Astrocyte of the spinal cord (primary cell): Measurements from ENCODE around the gene SCAF4.

Experiments
- DNase-seq: peaks from one replicate; pipeline ENCODE4 v3.0.0; 2011; ENCODE audit warnings: low read depth, low spot score
- H3K4me3 ChIP-seq: 2 replicates; pipeline ENCODE4 v1.5.1; 2011; ENCODE audit warnings: low read depth, mild to moderate bottlenecking, low read length, moderate library complexity
- CTCF ChIP-seq: IDR thresholded peaks from 2 replicates; pipeline ENCODE4 v1.5.1; 2012; ENCODE audit warnings: low read depth, mild to moderate bottlenecking, low read length, inconsistent platforms
- in situ Hi-C: cut with HindIII; loops from 2 replicates; pipeline ENCODE4 v1.10.0; 2017; ENCODE audit warnings: low sequenced_read_pairs

The SCAF4 gene

GRCh38 chr21:31725202-31725839 is 6.6 kb downstream of the SCAF4 start:
- no peak overlapping the region for H3K4me3 ChIP-seq
- in situ Hi-C loops: no loop called here
- no peak for DNase-seq
- no peak for TF ChIP-seq CTCF

GRCh38 chr21:31724552-31724951 is 7.4 kb downstream of the SCAF4 start:
- no peak overlapping the region for H3K4me3 ChIP-seq
- in situ Hi-C loops: no loop called here
- DNase-seq: no peak
- TF ChIP-seq CTCF: no peak

- DNase-seq: no peak
- H3K4me3 ChIP-seq: no peak overlapping the region
- no peak for TF ChIP-seq CTCF
- in situ Hi-C loops: no loop called here
Observed at GRCh38 chr21:31721381-31721780, 10.5 kb downstream of the SCAF4 start.

GRCh38 chr21:31720739-31721138 is 11.2 kb downstream of the SCAF4 start:
- H3K4me3 ChIP-seq: no peak overlapping the region
- TF ChIP-seq CTCF: no peak
- no peak for DNase-seq
- in situ Hi-C loops: no loop called here

GRCh38 chr21:31720330-31720729 is 11.6 kb downstream of the SCAF4 start:
- no peak for TF ChIP-seq CTCF
- in situ Hi-C loops: no loop called here
- no peak for DNase-seq
- H3K4me3 ChIP-seq: no peak overlapping the region

GRCh38 chr21:31716106-31716505 is 15.8 kb downstream of the SCAF4 start:
- no peak overlapping the region for H3K4me3 ChIP-seq
- no peak for TF ChIP-seq CTCF
- no peak for DNase-seq
- in situ Hi-C loops: no loop called here
